ENCODE data around the gene MRPL38. TPM values are rescaled to one million over a fixed set of nuclear protein-coding genes. Genes with fewer than 3 reads are reported as not detected.

Gene MRPL38
- total and polyA plus RNA-seq, 8 donors: 40.6 to 95.8 (median 53.8) TPM

GRCh38 chr17:75894049-75894733 is 10.5 kb downstream of the MRPL38 start:
- H3K36me3 ChIP-seq: peaks cover 0 to 12% (median 2%) of the 10 kb centered on the region in 3 donors

GRCh38 chr17:75893305-75894048 is 11.2 kb downstream of the MRPL38 start:
- peaks cover 0 to 5% (median 0%) of the 10 kb centered on the region in 3 donors for H3K36me3 ChIP-seq
- no peak for TF ChIP-seq CTCF (IDR thresholded peaks at IDR 0.05)

More at GRCh38 chr17:75894049-75894733, 10.5 kb downstream of the MRPL38 start:
- Histone ChIP-seq H3K4me3 (no peak overlapping the region), H3K9me3 (no peaks in the 10 kb centered on the region), H3K27me3 (no peaks in the 10 kb centered on the region), H3K27ac (no peak overlapping the region), H3K4me1 (peaks cover 7 to 10% (median 8%) of the 10 kb centered on the region in 3 donors)
- ATAC-seq: no peak
- no peak for TF ChIP-seq CTCF (IDR thresholded peaks at IDR 0.05)
- FAIRE-seq: no peak
- WGBS, 2 donors: 75 to 77% methylated on average over 22 of the region's 22 CpGs
- peak in 1 of 6 donors; percentile 55 for DNase-seq
- intact Hi-C loops (cut with DNase I): no loop called here

GRCh38 chr17:75892556-75893224 is 12.0 kb downstream of the MRPL38 start:
- FAIRE-seq (no peak), DNase-seq (peak in 1 of 6 donors; percentile 11), ATAC-seq (no peak)
- no peaks in the 10 kb centered on the region for H3K36me3 ChIP-seq
- H3K4me3 ChIP-seq: no peak overlapping the region
- TF ChIP-seq CTCF (IDR thresholded peaks at IDR 0.05): no peak
- no peaks in the 10 kb centered on the region for H3K27me3 ChIP-seq
- peaks cover 7 to 10% (median 8%) of the 10 kb centered on the region in 3 donors for H3K4me1 ChIP-seq
- H3K27ac ChIP-seq: no peak overlapping the region
- WGBS, 2 donors: 90 to 94% methylated on average over 15 to 16 of the region's 16 CpGs
- no peaks in the 10 kb centered on the region for H3K9me3 ChIP-seq
- intact Hi-C loops (cut with DNase I): no loop called here

More at GRCh38 chr17:75893305-75894048, 11.2 kb downstream of the MRPL38 start:
- WGBS, 2 donors: 92 to 93% methylated on average over 18 of the region's 18 CpGs
- no peak for FAIRE-seq
- H3K9me3 ChIP-seq: no peaks in the 10 kb centered on the region
- no peak for ATAC-seq
- H3K4me3 ChIP-seq: no peak overlapping the region
- intact Hi-C loops (cut with DNase I): no loop called here
- DNase-seq: peak in 1 of 6 donors; percentile 34
- peaks cover 7 to 10% (median 8%) of the 10 kb centered on the region in 3 donors for H3K4me1 ChIP-seq
- H3K27me3 ChIP-seq: no peaks in the 10 kb centered on the region
- no peak overlapping the region for H3K27ac ChIP-seq

GRCh38 chr17:75891605-75892555 is 12.8 kb downstream of the MRPL38 start:
- FAIRE-seq: no peak
- no peak for ATAC-seq

More at GRCh38 chr17:75891605-75892555, 12.8 kb downstream of the MRPL38 start:
- no peak for TF ChIP-seq CTCF (IDR thresholded peaks at IDR 0.05)
- H3K4me3 ChIP-seq: no peak overlapping the region
- H3K27ac ChIP-seq: no peak overlapping the region
- H3K4me1 ChIP-seq: peaks cover 6 to 8% (median 7%) of the 10 kb centered on the region in 3 donors
- no peaks in the 10 kb centered on the region for H3K27me3 ChIP-seq
- no peaks in the 10 kb centered on the region for H3K9me3 ChIP-seq
- DNase-seq: peak in 2 of 6 donors; percentile 21 to 60
- WGBS, 2 donors: 89 to 90% methylated on average over 30 to 32 of the region's 32 CpGs
- no peaks in the 10 kb centered on the region for H3K36me3 ChIP-seq
- intact Hi-C loops (cut with DNase I): no loop called here
